Astrocyte (in vitro differentiated cells and primary cell): ENCODE results near the gene PCYT1B. TPM values are rescaled to one million over a fixed set of nuclear protein-coding genes. Genes with fewer than 3 reads are reported as not detected.
"Not testable (repeated sequence)": the region's sequence is repeated elsewhere in the genome, so short reads cannot be mapped to it uniquely, and the experiment has no call there.

Experiments
- DNase-seq: peaks from one replicate; pipeline ENCODE4 v3.0.0-alpha.2; 2010; ENCODE audit warnings: low read depth
- FAIRE-seq: peaks from 2 replicates; lab custom pipeline; 2011; peaks lifted over from hg19 to GRCh38; lab: Jason Lieb, UNC
- H2AFZ ChIP-seq: 2 replicates; pipeline ENCODE4 v1.6.0; 2012; ENCODE audit warnings: low read depth, low read length, inconsistent platforms
- H3K27ac ChIP-seq: 2 replicates; pipeline ENCODE4 v1.5.1; 2011; ENCODE audit warnings: low read depth, low read length, inconsistent platforms
- H3K27me3 ChIP-seq: 2 replicates; pipeline ENCODE4 v1.6.0; 2011; ENCODE audit warnings: low read length, inconsistent platforms; ENCODE audit not compliant: insufficient read depth
- H3K36me3 ChIP-seq: 2 replicates; pipeline ENCODE4 v1.5.1; 2011; ENCODE audit warnings: low read length, inconsistent platforms; ENCODE audit not compliant: insufficient read depth
- H3K4me1 ChIP-seq: 2 replicates; pipeline ENCODE4 v1.5.1; 2011; ENCODE audit warnings: low read length, inconsistent platforms; ENCODE audit not compliant: insufficient read depth
- H3K4me2 ChIP-seq: 2 replicates; pipeline ENCODE4 v1.6.0; 2012; ENCODE audit warnings: low read length, inconsistent platforms
- H3K4me3 ChIP-seq: 2 replicates; pipeline ENCODE4 v1.5.1; 2011; ENCODE audit warnings: low read depth, mild to moderate bottlenecking, low read length, inconsistent platforms; ENCODE audit not compliant: insufficient read depth
- H3K79me2 ChIP-seq: 2 replicates; pipeline ENCODE4 v1.6.0; 2012; ENCODE audit warnings: mild to moderate bottlenecking, low read length, inconsistent platforms; ENCODE audit not compliant: insufficient read depth
- H3K9ac ChIP-seq: 2 replicates; pipeline ENCODE4 v1.6.0; 2012; ENCODE audit warnings: mild to moderate bottlenecking, low read length, inconsistent platforms
- H3K9me3 ChIP-seq: 2 replicates; pipeline ENCODE4 v1.5.1; 2012; ENCODE audit warnings: low read depth, mild to moderate bottlenecking, low read length, inconsistent platforms; ENCODE audit not compliant: insufficient read depth
- H4K20me1 ChIP-seq: 2 replicates; pipeline ENCODE4 v1.6.0; 2012; ENCODE audit warnings: low read length, inconsistent platforms; ENCODE audit not compliant: insufficient read depth
- H3K27ac Mint-ChIP-seq: one replicate; pipeline ENCODE4 v1.8.0; 2021; ENCODE audit warnings: mild to moderate bottlenecking, mixed read lengths; ENCODE audit not compliant: unreplicated experiment
- H3K27me3 Mint-ChIP-seq: one replicate; pipeline ENCODE4 v1.8.0; 2021; ENCODE audit warnings: low read depth, mixed read lengths; ENCODE audit not compliant: unreplicated experiment
- H3K36me3 Mint-ChIP-seq: one replicate; pipeline ENCODE4 v1.8.0; 2021; ENCODE audit warnings: low read depth, mixed read lengths; ENCODE audit not compliant: unreplicated experiment
- H3K4me1 Mint-ChIP-seq: one replicate; pipeline ENCODE4 v1.8.0; 2021; ENCODE audit warnings: low read depth, mixed read lengths; ENCODE audit not compliant: unreplicated experiment
- H3K4me3 Mint-ChIP-seq: one replicate; pipeline ENCODE4 v1.8.0; 2021; ENCODE audit warnings: mild to moderate bottlenecking, moderate library complexity, mixed read lengths; ENCODE audit not compliant: unreplicated experiment
- H3K9me3 Mint-ChIP-seq: one replicate; pipeline ENCODE4 v1.8.0; 2021; ENCODE audit warnings: mild to moderate bottlenecking, mixed read lengths; ENCODE audit not compliant: unreplicated experiment
- CTCF ChIP-seq: IDR thresholded peaks from 2 replicates; pipeline ENCODE4 v1.5.1; 2011; ENCODE audit warnings: low read depth, mild to moderate bottlenecking, inconsistent platforms, low read length, moderate library complexity; ENCODE audit not compliant: insufficient read depth
- EZH2 ChIP-seq: IDR thresholded peaks from 2 replicates; pipeline ENCODE4 v1.6.1; 2012; ENCODE audit warnings: mild to moderate bottlenecking, low read length, inconsistent platforms; ENCODE audit not compliant: insufficient read depth
- total RNA-seq: library from RNA; stranded (reverse); gene quantifications from 2 replicates; pipeline ENCODE4 v1.2.1, GENCODE V29; 2021

The PCYT1B gene
- total RNA-seq, 1 donor from 2014 or later: 5.6 TPM

GRCh38 chrX:24607616-24608015 lies 39.5 kb downstream of the PCYT1B start:
- no peaks in the 10 kb centered on the region for H3K27me3 Mint-ChIP-seq
- no peaks in the 10 kb centered on the region for H3K79me2 ChIP-seq
- TF ChIP-seq CTCF (no peak), EZH2 (no peak)
- H2AFZ ChIP-seq: no peak overlapping the region
- H3K4me1 Mint-ChIP-seq: peaks cover 5% of the 10 kb centered on the region
- FAIRE-seq (peak; percentile 49), DNase-seq (no peak)
- H3K36me3 ChIP-seq: no peaks in the 10 kb centered on the region
- no peaks in the 10 kb centered on the region for H3K9me3 Mint-ChIP-seq
- H4K20me1 ChIP-seq: no peaks in the 10 kb centered on the region
- H3K9ac ChIP-seq: no peak overlapping the region
- no peaks in the 10 kb centered on the region for H3K27me3 ChIP-seq
- H3K27ac ChIP-seq: no peak overlapping the region
- no peaks in the 10 kb centered on the region for H3K9me3 ChIP-seq
- H3K4me1 ChIP-seq: no peaks in the 10 kb centered on the region
- no peak overlapping the region for H3K4me2 ChIP-seq
- H3K4me3 Mint-ChIP-seq: no peak overlapping the region
- H3K27ac Mint-ChIP-seq: no peak overlapping the region
- no peak overlapping the region for H3K4me3 ChIP-seq
- no peaks in the 10 kb centered on the region for H3K36me3 Mint-ChIP-seq

- not testable (repeated sequence) for H3K9me3 ChIP-seq, DNase-seq, H3K4me1 ChIP-seq, H4K20me1 ChIP-seq, H3K36me3 ChIP-seq, H3K4me3 ChIP-seq, H3K27ac Mint-ChIP-seq, H3K9ac ChIP-seq, H3K79me2 ChIP-seq, H3K27me3 Mint-ChIP-seq, H3K9me3 Mint-ChIP-seq, H3K4me3 Mint-ChIP-seq, H3K4me1 Mint-ChIP-seq, H2AFZ ChIP-seq, H3K27me3 ChIP-seq, H3K36me3 Mint-ChIP-seq, H3K4me2 ChIP-seq, H3K27ac ChIP-seq
- peak; percentile 20 for FAIRE-seq
Measured at GRCh38 chrX:24605941-24606340, 41.2 kb downstream of the PCYT1B start.

GRCh38 chrX:24603191-24603590 lies 44.0 kb downstream of the PCYT1B start:
- no peak overlapping the region for H3K27ac Mint-ChIP-seq
- no peaks in the 10 kb centered on the region for H3K36me3 Mint-ChIP-seq
- H3K9ac ChIP-seq: no peak overlapping the region
- no peaks in the 10 kb centered on the region for H4K20me1 ChIP-seq
- no peaks in the 10 kb centered on the region for H3K36me3 ChIP-seq
- no peak for FAIRE-seq
- DNase-seq: no peak
- peaks cover 5% of the 10 kb centered on the region for H3K4me1 Mint-ChIP-seq
- H3K4me3 Mint-ChIP-seq: no peak overlapping the region
- no peak overlapping the region for H3K4me2 ChIP-seq
- H3K4me1 ChIP-seq: no peaks in the 10 kb centered on the region
- no peak overlapping the region for H2AFZ ChIP-seq
- no peaks in the 10 kb centered on the region for H3K9me3 Mint-ChIP-seq
- no peak overlapping the region for H3K4me3 ChIP-seq
- no peaks in the 10 kb centered on the region for H3K27me3 ChIP-seq
- no peaks in the 10 kb centered on the region for H3K79me2 ChIP-seq
- no peak overlapping the region for H3K27ac ChIP-seq
- TF ChIP-seq CTCF (no peak), EZH2 (no peak)
- H3K27me3 Mint-ChIP-seq: no peaks in the 10 kb centered on the region
- H3K9me3 ChIP-seq: no peaks in the 10 kb centered on the region
